IPS-18c (cell line): ENCODE results near the gene CNOT8.
"Not testable (repeated sequence)": the region's sequence is repeated elsewhere in the genome, so short reads cannot be mapped to it uniquely, and the experiment has no call there.

ENCODE experiments used
- H3K4me3 ChIP-seq: 2 replicates; pipeline ENCODE4 v1.7.0; 2013; ENCODE audit warnings: low read depth, mild to moderate bottlenecking, low read length, moderate library complexity; ENCODE audit not compliant: insufficient read depth
- H3K9me3 ChIP-seq: one replicate; pipeline ENCODE4 v1.6.1; 2013; ENCODE audit warnings: mild to moderate bottlenecking, low read length, moderate library complexity; ENCODE audit not compliant: control insufficient read depth, insufficient read depth

CNOT8 gene

GRCh38 chr5:154830219-154830595 is 28.2 kb upstream of the CNOT8 start:
- Histone ChIP-seq H3K9me3 (no peaks in the 10 kb centered on the region), H3K4me3 (no peak overlapping the region)

- Histone ChIP-seq H3K9me3 (no peaks in the 10 kb centered on the region), H3K4me3 (no peak overlapping the region)
Measured at GRCh38 chr5:154830596-154830995, 27.8 kb upstream of the CNOT8 start.

DNA sequence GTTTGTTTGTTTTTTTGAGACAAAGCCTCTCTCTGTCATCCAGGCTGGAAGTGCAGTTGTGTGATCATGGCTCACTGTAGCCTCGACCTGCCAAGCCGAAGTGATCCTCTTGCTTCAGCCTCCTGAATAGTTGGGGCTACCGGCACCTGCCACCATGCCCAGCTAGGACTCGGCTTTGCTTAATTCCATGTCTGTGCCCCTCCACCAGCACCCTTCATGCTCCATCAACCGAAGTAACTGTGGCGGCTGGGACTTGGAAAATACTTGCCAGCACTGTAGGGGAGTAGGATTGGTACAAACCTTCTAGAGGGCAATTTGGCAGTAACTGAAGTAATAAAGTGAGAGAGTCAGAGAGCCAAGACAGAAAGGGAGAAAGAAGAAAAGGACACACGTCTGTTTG is 27.0 kb upstream of the CNOT8 start:
- Histone ChIP-seq H3K9me3 (no peaks in the 10 kb centered on the region), H3K4me3 (no peak overlapping the region)

DNA sequence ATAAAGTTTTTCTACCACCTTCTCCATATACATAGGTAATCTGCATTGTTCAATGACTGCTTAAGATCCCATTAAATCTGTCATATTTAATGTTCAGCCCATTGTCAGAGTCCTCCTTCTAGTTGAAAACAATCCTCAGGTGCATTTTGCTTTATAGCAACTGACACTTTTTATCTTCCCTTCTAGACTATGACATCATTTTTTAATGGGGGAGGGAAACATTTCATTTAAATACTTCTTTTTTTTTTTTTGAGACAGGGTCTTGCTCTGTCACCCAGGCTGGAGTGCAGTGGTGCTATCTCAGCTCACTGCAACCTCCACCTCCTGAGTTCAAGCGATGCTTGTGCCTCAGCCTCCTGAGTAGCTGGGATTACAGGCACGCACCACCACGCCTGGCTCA is 25.6 kb upstream of the CNOT8 start:
- H3K4me3 ChIP-seq, H3K9me3 ChIP-seq: not testable (repeated sequence)

DNA sequence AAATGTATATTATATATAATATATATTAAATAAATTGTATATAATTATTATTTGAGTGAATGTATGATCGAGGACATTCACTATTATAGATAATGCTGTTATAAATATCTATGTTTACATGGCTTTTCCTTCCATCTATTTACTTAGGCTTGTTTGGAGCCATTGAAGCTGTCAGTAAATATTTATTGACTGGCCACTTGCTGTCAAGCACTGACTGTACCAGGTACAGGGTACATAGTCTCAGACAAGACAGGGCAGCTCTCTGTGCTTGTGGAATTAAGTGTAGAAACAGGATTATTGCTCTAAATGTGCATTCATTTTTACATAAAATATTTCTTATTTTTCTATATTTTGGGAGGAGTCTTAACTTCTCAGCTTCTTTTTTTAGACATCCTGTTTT is 24.4 kb upstream of the CNOT8 start:
- Histone ChIP-seq H3K4me3 (no peak overlapping the region), H3K9me3 (no peaks in the 10 kb centered on the region)

DNA sequence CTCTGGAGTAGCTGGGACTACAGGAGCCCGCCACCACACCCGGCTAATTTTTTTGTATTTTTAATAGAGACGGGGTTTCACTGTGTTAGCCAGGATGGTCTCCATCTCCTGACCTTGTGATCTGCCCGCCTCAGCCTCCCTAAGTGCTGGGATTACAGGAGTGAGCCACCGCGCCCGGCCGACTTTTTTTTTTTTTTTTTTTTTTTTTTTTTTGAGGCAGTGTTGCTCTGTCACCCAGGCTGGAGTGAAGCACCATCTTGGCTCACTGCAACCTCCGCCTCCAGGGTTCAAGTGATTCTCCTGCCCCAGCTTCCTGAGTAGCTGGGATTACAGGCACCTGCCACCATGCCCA is 22.8 kb upstream of the CNOT8 start:
- not testable (repeated sequence) for H3K9me3 ChIP-seq, H3K4me3 ChIP-seq

GRCh38 chr5:154836225-154836624 is 22.2 kb upstream of the CNOT8 start:
- H3K4me3 ChIP-seq = no peak overlapping the region
- H3K9me3 ChIP-seq = no peaks in the 10 kb centered on the region

- Histone ChIP-seq H3K9me3 (no peaks in the 10 kb centered on the region), H3K4me3 (no peak overlapping the region)
Measured at GRCh38 chr5:154837009-154837901, 21.2 kb upstream of the CNOT8 start.

DNA sequence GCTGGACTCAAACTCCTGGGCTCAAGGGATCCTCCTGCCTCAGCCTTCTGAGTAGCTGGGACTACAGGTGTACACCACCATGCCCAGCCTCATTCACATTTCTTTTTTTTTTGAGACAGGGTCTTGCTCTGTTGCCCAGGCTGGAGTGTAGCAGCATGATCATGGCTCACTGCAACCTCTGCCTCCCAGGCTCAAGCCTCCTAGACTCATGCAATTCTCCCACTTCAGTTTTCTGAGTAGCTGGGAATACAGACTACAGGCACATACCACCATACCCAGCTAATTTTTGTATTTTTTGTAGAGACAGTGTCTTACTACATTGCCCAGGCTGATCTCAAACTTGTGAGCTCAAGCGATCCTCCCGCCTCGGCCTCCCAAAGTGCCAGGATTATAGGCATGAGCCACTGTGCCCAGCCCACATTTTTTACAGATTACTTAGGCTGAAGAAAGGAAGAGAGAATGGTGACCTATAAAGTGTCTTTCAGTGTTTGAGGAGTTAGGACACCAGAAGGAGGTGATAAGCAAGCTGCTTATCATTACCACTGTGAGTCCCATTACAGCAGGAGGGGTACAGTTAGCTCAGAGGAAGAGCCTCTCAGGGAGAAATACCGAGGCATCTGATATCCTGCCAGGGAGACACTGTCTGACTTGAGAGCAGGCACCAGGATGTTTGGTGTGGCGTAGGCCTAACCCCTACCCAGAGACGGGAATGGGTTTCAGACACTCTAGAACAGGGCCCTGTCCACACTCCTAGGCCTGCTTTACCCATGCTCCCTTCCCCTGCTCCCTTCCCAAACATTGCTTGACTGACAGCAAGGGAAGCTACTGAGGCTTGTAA is 17.8 kb upstream of the CNOT8 start:
- H3K9me3 ChIP-seq = no peaks in the 10 kb centered on the region
- no peak overlapping the region for H3K4me3 ChIP-seq

DNA sequence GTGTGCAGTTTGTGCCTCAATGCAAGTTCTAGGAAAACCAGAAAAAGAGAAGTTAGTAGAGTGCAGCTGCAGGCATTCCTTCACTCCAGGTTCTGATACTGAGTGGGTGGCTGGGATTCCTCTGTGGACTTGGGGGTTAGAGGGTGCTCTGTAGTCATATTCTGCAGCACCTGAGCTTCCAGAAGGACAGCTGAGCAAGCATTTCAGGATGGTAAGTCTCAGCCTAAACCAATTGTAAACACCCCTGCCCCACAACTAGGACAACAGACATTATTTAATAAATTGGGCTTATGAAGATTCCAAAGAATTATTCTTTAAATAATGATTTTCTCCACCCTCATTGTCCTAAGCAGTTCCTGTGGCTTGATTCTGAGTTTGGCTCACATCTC is 17.2 kb upstream of the CNOT8 start:
- no peaks in the 10 kb centered on the region for H3K9me3 ChIP-seq
- no peak overlapping the region for H3K4me3 ChIP-seq

DNA sequence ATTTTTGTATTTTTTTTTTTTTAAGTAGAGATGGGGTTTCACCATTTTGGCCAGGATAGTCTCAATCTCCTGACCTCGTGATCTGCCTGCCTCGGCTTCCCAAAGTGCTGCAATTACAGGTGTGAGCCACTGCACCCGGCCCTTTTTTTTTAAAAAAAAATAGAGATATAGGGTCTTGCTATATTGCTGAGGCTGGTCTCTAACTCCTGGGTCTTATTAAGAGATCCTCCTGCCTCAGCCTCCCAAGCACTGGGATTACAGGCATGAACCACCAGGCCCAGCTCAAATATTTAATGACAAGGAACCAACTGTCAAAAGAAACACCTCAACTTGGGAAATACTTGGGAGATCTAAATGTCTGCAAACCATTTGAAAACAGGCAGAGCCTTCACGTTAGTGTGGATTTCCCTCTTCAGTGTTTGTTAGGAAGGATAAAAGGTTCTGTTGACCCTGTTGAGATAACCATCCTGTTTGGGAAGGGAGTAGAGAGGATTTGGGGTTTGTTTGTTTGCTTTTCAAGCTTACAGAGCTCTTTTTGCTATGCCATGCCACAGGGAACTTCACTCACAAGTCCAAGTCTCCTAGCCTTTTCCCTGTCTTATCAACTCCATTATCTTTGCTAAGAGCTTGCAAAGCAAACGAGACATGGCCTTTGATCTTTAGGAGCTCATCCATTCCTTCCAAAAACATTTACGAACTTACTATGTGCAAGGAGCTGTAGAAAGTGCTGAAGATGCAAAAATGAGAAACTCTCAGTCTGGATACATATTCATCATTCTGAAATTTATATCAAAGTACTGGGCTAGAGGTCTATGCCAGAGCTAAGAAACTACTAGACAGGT is 15.5 kb upstream of the CNOT8 start:
- H3K4me3 ChIP-seq = no peak overlapping the region
- no peaks in the 10 kb centered on the region for H3K9me3 ChIP-seq

DNA sequence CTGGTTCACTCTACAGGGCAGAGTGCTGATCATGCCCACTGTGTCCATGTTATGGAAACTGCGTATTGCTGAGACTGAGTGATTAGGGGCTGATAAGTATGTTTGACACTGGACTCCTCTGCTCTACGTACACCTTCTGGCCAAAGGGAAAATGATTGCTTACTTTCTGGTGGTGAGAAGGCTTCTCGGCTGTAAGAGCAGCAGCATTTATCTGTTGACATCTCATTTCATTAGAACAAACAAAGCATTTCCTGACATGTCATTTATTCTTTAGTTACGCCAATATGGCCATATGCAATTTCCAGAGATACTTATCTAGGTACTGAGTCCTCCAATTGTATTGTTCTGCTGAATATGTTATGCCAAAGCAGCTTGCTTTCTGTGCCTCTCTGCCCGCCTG is 13.6 kb upstream of the CNOT8 start:
- Histone ChIP-seq H3K9me3 (no peaks in the 10 kb centered on the region), H3K4me3 (no peak overlapping the region)

DNA sequence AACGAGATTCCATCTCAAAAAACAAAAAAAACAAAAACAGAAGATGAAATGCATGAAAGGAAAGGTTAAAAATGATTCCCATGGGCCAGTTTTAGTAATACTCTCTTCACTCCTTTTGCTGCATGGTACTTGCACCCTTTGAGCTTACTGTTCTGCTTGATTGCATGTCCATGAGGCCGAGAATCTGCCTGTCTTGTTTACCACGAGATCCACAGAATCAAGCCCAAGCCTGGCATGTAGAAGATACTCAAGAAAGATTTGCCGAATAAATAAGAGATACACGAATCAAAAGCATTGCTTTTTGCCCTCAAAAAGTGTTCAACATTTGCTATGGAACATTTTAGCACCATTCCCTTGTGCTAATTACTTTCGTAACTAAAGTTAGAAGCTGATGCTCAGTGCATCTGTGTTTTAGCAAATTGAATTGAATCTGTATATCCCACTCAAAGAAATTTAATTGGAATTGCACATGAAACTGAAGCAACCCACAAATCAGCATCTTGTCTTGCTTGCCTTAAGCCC is 9.1 kb upstream of the CNOT8 start:
- Histone ChIP-seq H3K4me3 (no peak overlapping the region), H3K9me3 (no peaks in the 10 kb centered on the region)

DNA sequence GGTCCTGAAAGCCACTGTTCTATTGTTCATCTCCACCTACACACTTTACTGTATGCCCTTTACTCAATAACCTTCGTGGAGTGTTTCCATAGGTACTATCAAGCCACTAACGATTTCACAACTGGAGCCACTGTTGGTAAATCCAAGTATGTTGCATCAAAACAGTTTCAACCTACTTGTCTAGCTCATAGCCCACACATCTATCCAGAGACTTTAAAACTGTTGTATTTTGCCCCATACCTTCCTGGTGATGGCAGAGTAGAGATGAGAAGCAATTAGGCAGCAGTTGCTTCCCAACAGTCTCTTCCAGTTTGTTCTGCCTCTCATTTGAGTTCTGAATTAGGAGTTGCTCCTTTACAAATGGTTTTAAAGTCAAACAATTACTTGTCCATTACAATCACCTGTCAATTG is 8.6 kb upstream of the CNOT8 start:
- Histone ChIP-seq H3K4me3 (peak overlapping the region; percentile 71), H3K9me3 (no peaks in the 10 kb centered on the region)

- H3K4me3 ChIP-seq = peak within 1 kb of the TSS; percentile 71
Measured at GRCh38 chr5:154850255-154851062, 8.0 kb upstream of the CNOT8 start, which contains the start of gene FAXDC2. TSS of gene FAXDC2 (minus strand) at chr5:154850603. CDS start at chr5:154838178, 12,425 bp downstream.

DNA sequence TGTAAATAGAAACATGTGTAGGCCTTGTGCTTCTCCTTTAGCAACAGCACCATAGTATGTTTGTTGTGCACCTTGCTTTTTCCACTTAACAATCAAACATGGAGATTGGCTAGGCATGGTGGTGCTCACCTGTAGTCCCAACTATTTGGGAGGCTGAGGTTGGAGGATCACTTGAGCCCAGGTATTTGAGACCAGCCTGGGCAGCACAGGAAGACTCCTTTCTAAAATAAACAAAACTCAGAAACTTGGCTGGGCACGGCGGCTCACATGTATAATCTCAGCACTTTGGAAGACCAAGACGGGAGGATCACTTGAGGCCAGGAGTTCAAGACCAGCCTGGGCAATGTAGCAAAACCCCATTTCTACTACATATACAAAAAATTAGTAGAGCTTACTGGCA is 7.1 kb upstream of the CNOT8 start:
- Histone ChIP-seq H3K9me3 (no peaks in the 10 kb centered on the region), H3K4me3 (no peak overlapping the region)

More at GRCh38 chr5:154850255-154851062, 8.0 kb upstream of the CNOT8 start, which contains the start of gene FAXDC2:
- no peaks in the 10 kb centered on the region for H3K9me3 ChIP-seq
